Peyer's patch (tissue), 4 donors: ENCODE data around the gene TYSND1. TPM values are rescaled to one million over a fixed set of nuclear protein-coding genes. Genes with fewer than 3 reads are reported as not detected.

Experiments used
- DNase-seq, 3 donors: peaks; one replicate each; pipeline ENCODE4 v3.0.0-alpha.2; 2017 to 2019
- H3K27ac ChIP-seq, 4 donors: fragments of 200-600 bp; sonication (generic); one replicate each; pipeline ENCODE4 v1.5.1; 2016 to 2019
- H3K27me3 ChIP-seq, 2 donors: fragments of 200-600 bp; sonication (generic); one replicate each; pipeline ENCODE4 v1.5.1; 2019
- H3K36me3 ChIP-seq, 3 donors: fragments of 200-600 bp; sonication (generic); one replicate each; pipeline ENCODE4 v1.5.1; 2016 to 2019
- H3K4me1 ChIP-seq, 4 donors: fragments of 200-600 bp; sonication (generic); one replicate each; pipeline ENCODE4 v1.5.1; 2016 to 2019
- H3K4me3 ChIP-seq, 4 donors: fragments of 200-600 bp; sonication (generic); 1 replicate in 3 of 4; 2 replicates in 1 of 4; pipeline ENCODE4 v1.5.1; 2016 to 2019; ENCODE audit warnings: mild to moderate bottlenecking in 1 of 4
- H3K9me3 ChIP-seq, 4 donors: fragments of 200-600 bp; sonication (generic); one replicate each; pipeline ENCODE4 v1.5.1; 2016 to 2019; ENCODE audit warnings: mild to moderate bottlenecking in 1 of 4
- POLR2A ChIP-seq, 2 donors: fragments of 450-650 bp; IDR thresholded peaks; one replicate each; pipeline ENCODE4 v1.5.1; 2017; ENCODE audit warnings: antibody characterized with exemption in 2 of 2, mild to moderate bottlenecking in 2 of 2, moderate library complexity in 2 of 2
- total RNA-seq, 4 donors: library from RNA; depleted of rRNA; stranded (reverse); fragments of >200 nt; gene quantifications; one replicate each; pipeline ENCODE4 v1.1.0, GENCODE V29; 2016
- TF ChIP-seq, protein P1 (sequence below), 6 experiments: fragments of 450-650 bp in 4 of 6; fragments of 200-600 bp in 2 of 6; sonication (generic) in 1 of 6; IDR thresholded peaks; one replicate each; pipeline ENCODE4 v1.5.1; 2017 to 2019; ENCODE audit warnings: antibody characterized with exemption in 6 of 6, mild to moderate bottlenecking in 3 of 6, moderate library complexity in 1 of 6

The TYSND1 gene
- total RNA-seq, 4 donors from 2014 or later = 18.2 to 25.9 (median 21.7) TPM

DNA sequence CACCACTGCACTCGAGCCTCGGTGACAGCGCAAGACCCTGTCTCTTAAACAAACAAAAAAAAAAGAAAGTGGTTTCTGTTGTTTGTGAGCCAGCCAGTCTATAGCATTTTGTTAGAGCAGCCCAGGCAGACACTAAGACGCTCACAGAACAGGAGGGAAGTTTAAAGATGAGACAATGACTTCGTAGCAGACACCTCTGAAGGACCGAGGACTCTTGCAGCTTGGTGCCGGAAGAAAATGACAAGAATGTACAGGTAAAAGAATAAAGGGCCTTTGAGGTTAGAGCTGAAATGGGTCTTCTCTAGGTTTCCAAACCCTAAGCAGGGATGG, 54.1 kb downstream of the TYSND1 start:
- Histone ChIP-seq H3K36me3 (peaks cover 0 to 25% (median 0%) of the 10 kb centered on the region in 3 donors), H3K9me3 (no peaks in the 10 kb centered on the region), H3K27me3 (no peaks in the 10 kb centered on the region), H3K4me1 (no peaks in the 10 kb centered on the region), H3K27ac (peak overlapping the region in 1 of 4 donors; percentile 49), H3K4me3 (peak overlapping the region in 2 of 4 donors; percentile 2 to 22)
- TF ChIP-seq, protein P1, sequence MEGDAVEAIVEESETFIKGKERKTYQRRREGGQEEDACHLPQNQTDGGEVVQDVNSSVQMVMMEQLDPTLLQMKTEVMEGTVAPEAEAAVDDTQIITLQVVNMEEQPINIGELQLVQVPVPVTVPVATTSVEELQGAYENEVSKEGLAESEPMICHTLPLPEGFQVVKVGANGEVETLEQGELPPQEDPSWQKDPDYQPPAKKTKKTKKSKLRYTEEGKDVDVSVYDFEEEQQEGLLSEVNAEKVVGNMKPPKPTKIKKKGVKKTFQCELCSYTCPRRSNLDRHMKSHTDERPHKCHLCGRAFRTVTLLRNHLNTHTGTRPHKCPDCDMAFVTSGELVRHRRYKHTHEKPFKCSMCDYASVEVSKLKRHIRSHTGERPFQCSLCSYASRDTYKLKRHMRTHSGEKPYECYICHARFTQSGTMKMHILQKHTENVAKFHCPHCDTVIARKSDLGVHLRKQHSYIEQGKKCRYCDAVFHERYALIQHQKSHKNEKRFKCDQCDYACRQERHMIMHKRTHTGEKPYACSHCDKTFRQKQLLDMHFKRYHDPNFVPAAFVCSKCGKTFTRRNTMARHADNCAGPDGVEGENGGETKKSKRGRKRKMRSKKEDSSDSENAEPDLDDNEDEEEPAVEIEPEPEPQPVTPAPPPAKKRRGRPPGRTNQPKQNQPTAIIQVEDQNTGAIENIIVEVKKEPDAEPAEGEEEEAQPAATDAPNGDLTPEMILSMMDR (IDR thresholded peaks at IDR 0.05) = no peak
- no peak for TF ChIP-seq POLR2A (IDR thresholded peaks at IDR 0.05)
- no peak for DNase-seq

DNA sequence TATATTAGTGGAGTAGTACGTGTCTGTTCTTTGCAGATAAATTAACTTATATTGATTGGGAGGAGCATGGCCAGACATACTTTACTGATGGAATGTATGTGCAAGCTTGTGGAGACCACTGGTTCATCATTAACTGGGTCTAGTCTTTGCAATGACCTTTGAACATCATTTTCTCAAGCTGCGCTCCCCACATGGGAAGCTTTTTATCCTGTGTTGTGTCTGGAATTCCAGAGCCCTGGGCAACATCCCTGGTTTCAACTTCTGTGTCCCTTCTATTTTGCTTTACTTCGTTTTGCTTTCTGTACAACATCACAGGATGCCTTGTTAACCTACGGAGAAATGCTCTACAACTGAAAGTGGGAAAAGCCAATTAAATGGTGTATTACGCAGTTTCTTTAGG, 55.5 kb downstream of the TYSND1 start:
- H3K27me3 ChIP-seq = no peaks in the 10 kb centered on the region
- no peak for TF ChIP-seq POLR2A (IDR thresholded peaks at IDR 0.05)
- no peaks in the 10 kb centered on the region for H3K4me1 ChIP-seq
- peaks cover 0 to 22% (median 0%) of the 10 kb centered on the region in 3 donors for H3K36me3 ChIP-seq
- no peak for DNase-seq
- no peak overlapping the region for H3K27ac ChIP-seq
- no peaks in the 10 kb centered on the region for H3K9me3 ChIP-seq
- H3K4me3 ChIP-seq = no peak overlapping the region

DNA sequence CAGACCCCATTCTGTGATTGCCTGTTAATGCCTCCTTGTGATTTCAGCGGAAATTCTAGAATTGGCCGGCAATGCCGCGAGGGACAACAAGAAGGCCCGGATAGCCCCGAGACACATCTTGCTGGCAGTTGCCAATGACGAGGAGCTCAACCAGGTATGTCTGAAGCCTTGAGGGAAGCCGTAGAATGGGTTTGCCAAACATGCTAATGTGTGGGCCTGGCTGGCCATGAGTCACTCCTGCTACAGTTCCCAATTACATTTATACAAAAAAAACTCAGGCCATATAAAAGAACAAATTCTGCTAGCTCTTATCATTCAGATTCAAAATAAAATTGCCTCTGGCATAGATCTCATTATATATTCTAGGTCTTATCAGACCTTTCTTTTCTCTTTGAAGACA, 56.5 kb downstream of the TYSND1 start:
- no peak overlapping the region for H3K4me3 ChIP-seq
- H3K36me3 ChIP-seq = peaks cover 0 to 18% (median 0%) of the 10 kb centered on the region in 3 donors
- no peaks in the 10 kb centered on the region for H3K27me3 ChIP-seq
- no peak overlapping the region for H3K27ac ChIP-seq
- H3K9me3 ChIP-seq = no peaks in the 10 kb centered on the region
- DNase-seq = peak in 1 of 3 donors; percentile 11
- no peaks in the 10 kb centered on the region for H3K4me1 ChIP-seq
- TF ChIP-seq POLR2A (IDR thresholded peaks at IDR 0.05) = no peak
- TF ChIP-seq, protein P1 (IDR thresholded peaks at IDR 0.05) = no peak

DNA sequence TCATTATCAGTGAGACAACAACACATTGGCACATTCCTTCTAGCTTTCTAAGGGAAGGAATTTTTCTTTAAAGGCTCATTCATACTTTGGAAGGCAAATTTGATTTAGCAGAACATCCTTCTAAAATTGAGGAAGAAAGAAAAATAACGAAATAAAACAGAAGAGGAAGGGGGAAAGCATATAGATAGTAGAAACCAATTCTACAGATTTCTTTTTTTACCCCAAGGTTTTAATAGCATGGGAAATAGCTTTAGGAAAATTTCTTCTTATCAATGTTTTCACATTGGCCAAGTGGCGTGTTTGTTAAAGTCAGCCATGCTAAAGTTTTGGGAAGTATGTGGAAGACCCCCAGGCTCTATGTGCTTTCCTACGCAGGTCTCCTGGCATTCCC, 58.2 kb downstream of the TYSND1 start:
- H3K27ac ChIP-seq = no peak overlapping the region
- TF ChIP-seq POLR2A (IDR thresholded peaks at IDR 0.05) = no peak
- TF ChIP-seq, protein P1 (IDR thresholded peaks at IDR 0.05) = no peak

More for the DNA sequence above, 58.2 kb downstream of the TYSND1 start:
- Histone ChIP-seq H3K4me1 (no peaks in the 10 kb centered on the region), H3K9me3 (no peaks in the 10 kb centered on the region), H3K27me3 (no peaks in the 10 kb centered on the region), H3K36me3 (peaks cover 0 to 9% (median 0%) of the 10 kb centered on the region in 3 donors), H3K4me3 (no peak overlapping the region)
- no peak for DNase-seq

Other genes starting within 250 kb of the TYSND1 start
- gene MACROH2A2, start 93.9 kb downstream of the TYSND1 start, total RNA-seq = 10 to 100 TPM; 10.4 to 18.2 (median 13.6) TPM
- 10 to 100 TPM; 18.7 to 29.2 (median 23.8) TPM for gene AIFM2, start 13.9 kb downstream of the TYSND1 start, total RNA-seq
- gene SAR1A, start 23.8 kb upstream of the TYSND1 start, total RNA-seq = 10 to 100 TPM; 30.3 to 52.0 (median 35.1) TPM
- 100 to 1,000 TPM in 3 of 4 donors, 10 to 100 TPM in 1; 67.7 to 199 (median 110) TPM for gene PPA1, start 86.7 kb upstream of the TYSND1 start, total RNA-seq
- not detected for gene NPFFR1, start 137.3 kb upstream of the TYSND1 start, total RNA-seq
- 10 to 100 TPM in 1 of 4 donors, 1 to 10 TPM in 3; 1.5 to 19.8 (median 6.5) TPM for gene LRRC20, start 235.9 kb upstream of the TYSND1 start, total RNA-seq